NT2/D1 (cell line): ENCODE measurements around the gene DPP6.

Experiments
- DNase-seq: peaks from one replicate; pipeline ENCODE4 v3.0.0-alpha.2; 2011; ENCODE audit warnings: low read depth, low spot score
- H3K27me3 ChIP-seq: 2 replicates; pipeline ENCODE4 v1.6.0; 2011; ENCODE audit warnings: mild to moderate bottlenecking; ENCODE audit not compliant: insufficient read length, insufficient read depth
- H3K36me3 ChIP-seq: 2 replicates; pipeline ENCODE4 v1.6.1; 2011; ENCODE audit warnings: mild to moderate bottlenecking, low read length, mixed read lengths; ENCODE audit not compliant: insufficient read depth, insufficient read length
- H3K4me1 ChIP-seq: 2 replicates; pipeline ENCODE4 v1.5.1; 2011; ENCODE audit not compliant: insufficient read depth, insufficient read length
- H3K4me3 ChIP-seq: 2 replicates; pipeline ENCODE4 v1.5.1; 2011; ENCODE audit warnings: low read depth; ENCODE audit not compliant: insufficient read length
- H3K9ac ChIP-seq: 2 replicates; pipeline ENCODE4 v1.6.0; 2011; ENCODE audit warnings: low read depth; ENCODE audit not compliant: insufficient read length
- H3K9me3 ChIP-seq: 2 replicates; pipeline ENCODE4 v1.5.1; 2011; ENCODE audit warnings: mild to moderate bottlenecking, low read length; ENCODE audit not compliant: insufficient read depth
- SUZ12 ChIP-seq: IDR thresholded peaks from 2 replicates; pipeline ENCODE4 v1.6.1; 2011; ENCODE audit not compliant: insufficient read length, insufficient read depth; ENCODE audit errors: extremely low read depth
- YY1 ChIP-seq: IDR thresholded peaks from 2 replicates; pipeline ENCODE4 v1.6.1; 2011; ENCODE audit not compliant: insufficient read length, insufficient read depth
- ZNF274 ChIP-seq: IDR thresholded peaks from 2 replicates; pipeline ENCODE4 v1.6.1; 2011; ENCODE audit warnings: mild to moderate bottlenecking, low read depth, low read length

The DPP6 gene

DNA sequence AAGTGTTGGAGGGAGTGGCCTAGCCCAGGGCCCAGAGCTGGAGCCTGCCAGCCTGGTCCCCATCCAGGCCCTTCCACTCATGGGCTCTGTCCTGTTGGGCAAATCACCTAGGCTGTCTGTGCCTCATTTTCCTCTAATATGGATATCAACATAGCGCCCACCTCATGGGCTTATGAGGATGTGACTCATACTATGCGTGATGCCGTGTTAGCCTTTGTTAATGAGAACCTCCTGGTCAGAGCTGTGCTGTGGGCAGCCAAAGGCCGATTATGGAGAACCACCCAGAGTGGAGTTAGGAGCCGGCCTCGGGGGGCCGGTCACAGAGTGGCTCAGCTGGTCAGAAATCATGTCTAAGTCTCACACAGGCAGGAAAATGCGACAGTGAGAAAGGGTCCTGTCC is 644.4 kb downstream of the DPP6 start:
- Histone ChIP-seq H3K4me3 (no peak overlapping the region), H3K9me3 (no peaks in the 10 kb centered on the region; the same call in 1 of the 2 replicates), H3K27me3 (no peaks in the 10 kb centered on the region), H3K4me1 (peaks cover 2% of the 10 kb centered on the region), H3K36me3 (no peaks in the 10 kb centered on the region), H3K9ac (no peak overlapping the region)
- TF ChIP-seq YY1 (no peak), ZNF274 (no peak), SUZ12 (no peak)
- no peak for DNase-seq

DNA sequence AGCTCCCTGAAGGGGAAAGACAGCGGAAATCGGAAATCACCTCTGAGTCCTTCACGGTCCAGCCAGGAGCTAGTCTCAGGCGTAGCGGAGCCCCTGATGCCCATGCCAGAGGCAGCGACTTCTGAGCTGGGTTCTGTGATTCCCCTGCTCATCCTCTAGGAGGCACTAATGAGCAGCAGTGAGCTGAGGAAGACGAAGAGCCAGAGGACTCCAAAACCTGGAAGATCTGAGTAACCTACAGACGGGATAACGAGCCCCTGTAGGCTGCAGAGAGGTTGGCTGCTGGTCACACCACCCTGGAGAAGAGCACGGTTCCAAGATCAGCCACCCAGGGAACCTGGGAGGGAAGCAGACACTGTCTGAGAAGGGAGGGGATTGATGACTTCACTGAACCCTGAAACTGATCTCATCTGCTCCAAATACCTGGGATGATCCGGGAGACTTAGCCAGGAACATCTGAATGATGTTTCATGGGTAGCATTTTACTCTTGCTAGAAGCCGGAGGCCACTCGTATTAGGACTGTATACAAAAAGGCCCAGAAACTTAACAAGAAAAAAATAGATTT is 646.6 kb downstream of the DPP6 start:
- no peaks in the 10 kb centered on the region for H3K36me3 ChIP-seq
- peak; percentile 46 for DNase-seq

DNA sequence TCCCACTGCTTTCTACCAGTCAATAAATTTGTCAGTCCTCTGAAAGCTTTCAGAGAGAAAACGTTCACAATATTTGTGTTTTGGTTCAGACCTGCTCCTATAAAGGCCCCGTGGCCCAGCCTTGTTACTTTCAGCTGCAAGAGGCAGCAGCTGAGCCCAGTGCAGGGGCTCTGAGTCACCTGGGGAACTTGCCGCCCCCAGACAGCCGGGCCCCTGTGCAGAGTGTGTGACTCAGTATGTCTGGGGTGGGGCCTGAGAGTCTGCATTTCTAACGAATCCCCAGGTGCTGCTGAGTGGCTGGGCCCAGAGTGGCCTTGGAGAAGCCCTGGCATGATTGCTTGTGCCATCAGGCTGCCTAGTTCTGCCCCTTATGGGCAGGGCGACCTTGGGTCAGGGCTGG is 647.2 kb downstream of the DPP6 start:
- H3K9ac ChIP-seq = no peak overlapping the region
- TF ChIP-seq SUZ12 (no peak), ZNF274 (no peak), YY1 (no peak)
- H3K4me1 ChIP-seq = peaks cover 2% of the 10 kb centered on the region
- H3K4me3 ChIP-seq = no peak overlapping the region
- no peak for DNase-seq
- no peaks in the 10 kb centered on the region for H3K27me3 ChIP-seq
- H3K36me3 ChIP-seq = no peaks in the 10 kb centered on the region
- H3K9me3 ChIP-seq = no peaks in the 10 kb centered on the region; the same call in 1 of the 2 replicates

More for the DNA sequence above, 646.6 kb downstream of the DPP6 start:
- peaks cover 2% of the 10 kb centered on the region for H3K4me1 ChIP-seq
- no peaks in the 10 kb centered on the region for H3K27me3 ChIP-seq
- no peak for TF ChIP-seq SUZ12
- TF ChIP-seq YY1 = no peak
- no peak for TF ChIP-seq ZNF274
- H3K4me3 ChIP-seq = no peak overlapping the region
- H3K9me3 ChIP-seq = no peaks in the 10 kb centered on the region; the same call in 1 of the 2 replicates
- no peak overlapping the region for H3K9ac ChIP-seq

DNA sequence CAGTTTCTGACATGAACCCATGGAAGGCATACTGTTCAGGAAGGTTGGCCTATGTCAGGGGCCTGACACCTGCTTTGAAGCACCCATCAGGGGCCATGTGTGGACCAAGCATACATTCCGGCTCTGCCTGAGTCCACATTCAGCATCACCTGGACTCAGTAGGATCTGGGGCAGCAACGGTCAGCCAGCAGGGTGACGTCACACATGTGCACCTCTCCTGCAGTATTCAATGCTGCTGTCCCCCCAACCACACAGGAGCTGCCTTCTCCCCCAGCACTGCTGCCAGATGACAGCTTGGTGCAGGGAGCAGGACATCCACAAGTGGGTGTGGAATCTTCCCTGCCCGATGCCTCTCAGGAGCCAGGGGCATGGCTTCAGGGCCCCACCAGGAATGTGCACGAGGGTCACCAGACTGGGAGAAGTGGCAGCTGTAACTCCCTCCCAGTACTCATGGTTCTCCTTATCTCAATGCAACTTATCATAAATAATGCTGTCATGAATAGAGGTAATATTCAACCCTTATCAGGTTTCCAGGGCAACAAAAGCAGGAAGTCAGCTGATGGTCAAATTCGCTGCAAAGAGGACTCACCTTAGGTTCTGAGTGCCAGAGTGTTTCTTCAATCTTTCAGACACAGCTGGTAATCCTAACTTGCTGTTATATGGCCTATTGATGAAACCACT is 657.8 kb downstream of the DPP6 start:
- no peak overlapping the region for H3K9ac ChIP-seq
- peaks cover 22% of the 10 kb centered on the region for H3K9me3 ChIP-seq
- no peak for DNase-seq
- H3K36me3 ChIP-seq = no peaks in the 10 kb centered on the region
- no peaks in the 10 kb centered on the region for H3K4me1 ChIP-seq
- no peak for TF ChIP-seq ZNF274
- TF ChIP-seq YY1 = no peak
- TF ChIP-seq SUZ12 = no peak
- no peaks in the 10 kb centered on the region for H3K27me3 ChIP-seq
- no peak overlapping the region for H3K4me3 ChIP-seq

DNA sequence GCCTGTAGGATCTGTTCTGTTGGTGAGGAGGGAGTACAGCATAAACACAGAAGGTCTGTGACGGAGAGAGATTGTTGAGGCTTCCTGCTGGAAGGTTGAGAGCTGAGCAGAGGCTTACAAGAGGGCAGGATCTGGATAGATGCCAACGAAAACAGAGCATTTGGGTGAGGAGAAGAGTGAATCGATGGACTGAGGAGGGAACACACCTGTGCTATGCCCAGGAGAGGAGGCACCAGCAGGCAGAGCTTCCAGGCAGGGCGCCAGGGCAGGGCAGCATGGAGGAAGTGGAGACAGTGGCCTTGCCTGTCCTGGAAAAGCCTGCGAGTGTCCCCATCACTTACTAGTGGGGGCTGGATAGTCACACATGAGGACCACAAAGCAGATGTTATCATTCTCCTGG is 667.8 kb downstream of the DPP6 start:
- peaks cover 9% of the 10 kb centered on the region for H3K9me3 ChIP-seq
- DNase-seq = no peak
- TF ChIP-seq SUZ12 (no peak), ZNF274 (no peak)

DNA sequence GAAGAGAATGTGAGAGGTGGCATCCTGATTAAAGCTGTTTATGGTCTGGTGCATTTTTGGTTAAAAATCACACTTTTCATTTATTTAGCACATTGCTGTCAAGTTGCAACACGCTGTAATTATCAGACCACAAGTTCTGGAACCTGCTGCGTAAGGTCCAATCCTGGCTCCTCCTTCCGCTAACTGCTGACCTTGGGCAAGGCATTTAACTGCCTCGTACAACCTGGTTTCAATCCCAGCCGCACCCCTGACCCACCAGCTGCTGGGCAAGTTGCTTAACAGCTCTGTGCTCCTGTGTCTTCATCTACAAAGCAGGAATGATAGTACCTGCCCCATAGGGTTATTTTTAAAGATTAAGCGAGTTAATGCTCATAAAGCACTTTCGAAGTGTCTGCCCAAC is 668.9 kb downstream of the DPP6 start:
- TF ChIP-seq ZNF274 (no peak), SUZ12 (no peak), YY1 (no peak)
- no peaks in the 10 kb centered on the region for H3K4me1 ChIP-seq
- no peak overlapping the region for H3K4me3 ChIP-seq
- H3K27me3 ChIP-seq = no peaks in the 10 kb centered on the region
- peaks cover 19% of the 10 kb centered on the region for H3K9me3 ChIP-seq
- H3K9ac ChIP-seq = no peak overlapping the region
- no peak for DNase-seq
- no peaks in the 10 kb centered on the region for H3K36me3 ChIP-seq

More for the DNA sequence above, 667.8 kb downstream of the DPP6 start:
- Histone ChIP-seq H3K4me3 (no peak overlapping the region), H3K4me1 (no peaks in the 10 kb centered on the region), H3K9ac (no peak overlapping the region), H3K27me3 (no peaks in the 10 kb centered on the region), H3K36me3 (no peaks in the 10 kb centered on the region)

DNA sequence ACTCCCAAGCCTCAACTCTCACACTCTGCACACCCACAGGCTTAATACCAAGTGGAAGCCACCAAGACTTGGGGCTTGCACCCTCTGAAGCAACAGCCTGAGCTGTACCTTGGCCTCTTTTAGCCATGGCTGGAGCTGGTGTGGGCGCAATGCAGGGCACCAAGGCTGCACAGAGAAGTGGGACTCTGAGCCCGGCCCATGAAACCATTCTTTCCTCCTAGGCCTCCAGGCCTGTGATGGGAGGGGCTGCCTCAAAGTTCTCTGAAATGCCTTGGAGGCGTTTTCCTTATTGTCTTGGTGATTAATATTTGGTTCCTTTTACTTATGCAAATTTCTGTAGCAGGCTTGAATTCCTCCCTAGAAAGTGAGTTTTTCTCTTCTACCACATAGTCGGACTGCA is 674.2 kb downstream of the DPP6 start:
- H3K36me3 ChIP-seq = no peaks in the 10 kb centered on the region
- no peaks in the 10 kb centered on the region for H3K27me3 ChIP-seq
- no peaks in the 10 kb centered on the region for H3K4me1 ChIP-seq
- H3K9me3 ChIP-seq = peaks cover 37% of the 10 kb centered on the region
- TF ChIP-seq SUZ12 (no peak), YY1 (no peak), ZNF274 (no peak)
- no peak overlapping the region for H3K4me3 ChIP-seq
- no peak for DNase-seq
- no peak overlapping the region for H3K9ac ChIP-seq
